Embryonic facial prominence (tissue), 1 donor: Measurements from ENCODE around the gene MAB21L3.

Source experiments
- DNase-seq: peaks from one replicate; pipeline ENCODE4 v3.0.0-alpha.2; 2016; ENCODE audit errors: extremely low spot score

The MAB21L3 gene

DNA sequence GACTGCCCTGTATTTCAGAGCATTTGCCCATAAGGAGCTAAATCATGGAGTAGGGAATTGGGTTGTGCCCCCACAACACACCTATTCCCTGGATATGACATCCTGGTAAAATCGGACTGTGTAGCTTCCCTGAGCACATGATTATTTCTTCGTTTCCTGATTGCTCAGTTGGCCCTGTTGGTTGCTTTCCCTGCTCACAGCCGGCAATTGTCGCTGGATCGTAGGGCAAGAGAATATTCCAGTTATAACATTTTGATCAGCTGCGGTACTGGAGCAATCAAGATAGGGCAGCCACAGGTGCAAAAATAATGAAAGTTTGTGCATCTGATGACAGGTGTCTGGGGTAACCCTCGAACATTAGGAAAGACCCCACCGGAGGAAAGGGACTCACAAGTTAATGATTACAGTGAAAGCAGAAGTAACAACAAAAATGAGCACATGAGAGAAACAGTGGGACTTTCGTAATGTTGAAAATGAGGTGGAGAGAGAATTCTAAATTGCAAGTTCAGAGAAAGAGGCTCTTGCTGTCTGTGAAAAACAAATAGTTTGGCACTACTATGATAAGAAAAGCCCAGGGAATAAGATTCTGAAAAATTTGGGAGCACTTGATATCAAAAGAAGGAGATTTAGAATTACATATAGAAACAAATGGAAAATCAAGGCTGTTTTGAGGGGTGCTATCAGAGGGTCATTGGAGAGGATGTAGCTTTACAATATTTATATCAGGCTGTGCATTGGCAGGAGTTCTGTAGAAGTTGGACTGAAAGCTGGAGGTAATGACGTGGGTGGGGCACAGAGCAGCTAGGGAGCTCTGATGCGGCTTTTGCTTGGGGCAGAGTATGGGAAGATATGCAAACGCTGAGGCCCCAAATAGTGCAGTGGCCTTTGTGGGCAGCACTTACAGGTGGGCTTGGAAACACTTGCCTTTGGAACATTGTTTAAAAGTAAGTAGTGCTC is at the start of gene MAB21L3:
Gene MAB21L3, plus strand, starts transcription at position 833 of the 957 bp plus-strand sequence. CDS start 1,217 bp downstream, outside the sequence.
- DNase-seq: no peak

GRCh38 chr1:116062201-116062600 is 49.0 kb upstream of the MAB21L3 start:
- DNase-seq: no peak

- no peak for DNase-seq
Observed at GRCh38 chr1:116064616-116065015, 46.6 kb upstream of the MAB21L3 start.

GRCh38 chr1:116066868-116067565 is 44.2 kb upstream of the MAB21L3 start:
- DNase-seq: no peak

- no peak for DNase-seq
Observed at GRCh38 chr1:116067566-116067890, 43.7 kb upstream of the MAB21L3 start.

DNA sequence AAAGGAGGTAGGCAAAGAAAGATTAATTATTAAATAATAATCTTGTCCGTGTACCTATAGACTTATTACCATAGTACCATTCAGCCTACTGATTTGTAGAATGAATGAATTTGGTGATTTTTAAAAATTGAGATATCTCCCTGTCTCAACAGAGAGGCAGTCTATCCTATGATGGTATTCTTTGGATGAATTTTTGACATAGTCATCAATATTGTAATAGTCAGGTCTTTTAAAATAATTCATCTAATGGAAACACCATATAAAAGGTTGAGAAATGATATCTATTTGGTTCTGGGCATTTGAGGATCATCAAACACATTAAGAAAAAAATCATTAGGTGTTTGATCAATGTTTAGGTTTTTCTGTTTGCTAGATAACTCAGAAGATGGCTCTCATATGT is 35.6 kb upstream of the MAB21L3 start:
- no peak for DNase-seq

DNA sequence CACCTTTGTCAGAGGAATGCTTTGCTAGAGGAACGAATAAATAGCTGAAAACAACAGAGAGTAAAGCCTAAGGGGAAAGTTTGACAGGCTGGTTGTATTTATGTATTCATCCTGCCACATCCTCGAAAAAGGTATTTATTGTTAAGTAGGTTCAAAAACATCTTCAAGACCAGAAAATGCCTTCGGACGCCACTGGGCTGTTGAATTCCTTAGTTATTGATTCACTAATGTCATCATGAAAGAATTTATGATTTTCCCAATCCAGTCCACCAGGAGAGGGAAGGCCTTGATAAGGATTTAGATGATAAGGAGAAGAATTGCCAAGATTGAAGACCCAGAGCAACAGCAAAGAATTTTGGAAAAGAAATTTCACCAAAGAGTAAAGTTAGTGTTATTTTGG is 35.2 kb upstream of the MAB21L3 start:
- no peak for DNase-seq

DNA sequence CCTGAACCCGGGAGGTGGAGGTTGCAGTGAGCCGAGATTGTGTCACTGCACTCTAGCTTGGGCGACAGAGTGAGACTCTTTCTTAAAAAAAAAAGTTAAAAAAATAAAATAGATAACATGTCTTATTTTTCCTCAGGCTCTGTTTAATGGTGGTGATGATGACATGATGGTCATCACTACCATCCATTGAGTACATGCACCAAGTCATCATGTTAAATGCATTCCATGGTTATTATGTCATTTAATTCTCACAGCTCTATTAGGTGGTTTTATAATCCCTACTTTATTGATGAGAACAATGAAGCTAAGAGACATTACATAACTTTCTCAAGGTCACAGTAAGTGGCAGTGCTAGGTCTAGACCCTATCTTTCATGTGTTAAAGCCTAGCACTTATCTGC is 34.4 kb upstream of the MAB21L3 start:
- no peak for DNase-seq

GRCh38 chr1:116078699-116079223 is 32.4 kb upstream of the MAB21L3 start:
- no peak for DNase-seq

- DNase-seq: no peak
Observed at GRCh38 chr1:116087628-116088027, 23.6 kb upstream of the MAB21L3 start.

DNA sequence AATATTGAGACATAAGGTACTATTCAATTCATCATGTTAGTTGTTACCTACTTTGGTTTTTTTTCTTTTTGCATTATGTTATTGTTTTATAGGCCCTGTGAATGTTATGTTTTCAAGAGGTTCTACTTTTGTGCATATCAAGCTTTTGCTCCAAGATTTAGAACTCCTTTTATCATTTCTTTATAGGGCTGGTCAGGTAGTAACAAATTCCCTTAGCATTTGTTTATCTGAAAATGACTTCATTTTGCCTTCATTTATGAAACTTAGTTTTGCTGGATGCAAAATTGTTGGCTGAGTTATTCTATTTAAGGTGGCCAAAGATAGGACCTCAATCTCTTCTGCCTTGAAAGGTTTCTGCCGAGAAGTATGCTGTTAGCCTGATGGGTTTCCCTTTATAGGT is 21.3 kb upstream of the MAB21L3 start:
- no peak for DNase-seq

DNA sequence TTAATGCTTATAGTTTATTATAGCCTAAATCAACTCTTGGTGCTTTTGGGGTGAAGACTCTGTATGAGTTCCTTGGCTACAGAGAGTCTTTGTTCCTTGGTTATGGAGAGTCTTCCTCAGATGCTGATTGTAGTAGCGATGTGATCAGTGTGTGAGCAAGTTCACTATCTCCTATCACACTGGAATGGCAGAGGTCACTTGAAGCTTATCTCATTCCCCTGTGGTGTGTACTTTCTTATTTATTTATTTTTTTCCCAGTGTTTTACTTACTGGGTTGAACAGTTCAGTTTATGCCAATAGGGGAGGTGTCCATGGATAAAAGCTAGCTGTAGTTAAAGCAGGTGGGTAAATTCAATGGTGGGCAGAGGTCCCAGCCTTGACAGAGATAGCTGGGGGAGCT is 20.1 kb upstream of the MAB21L3 start:
- DNase-seq: no peak

DNA sequence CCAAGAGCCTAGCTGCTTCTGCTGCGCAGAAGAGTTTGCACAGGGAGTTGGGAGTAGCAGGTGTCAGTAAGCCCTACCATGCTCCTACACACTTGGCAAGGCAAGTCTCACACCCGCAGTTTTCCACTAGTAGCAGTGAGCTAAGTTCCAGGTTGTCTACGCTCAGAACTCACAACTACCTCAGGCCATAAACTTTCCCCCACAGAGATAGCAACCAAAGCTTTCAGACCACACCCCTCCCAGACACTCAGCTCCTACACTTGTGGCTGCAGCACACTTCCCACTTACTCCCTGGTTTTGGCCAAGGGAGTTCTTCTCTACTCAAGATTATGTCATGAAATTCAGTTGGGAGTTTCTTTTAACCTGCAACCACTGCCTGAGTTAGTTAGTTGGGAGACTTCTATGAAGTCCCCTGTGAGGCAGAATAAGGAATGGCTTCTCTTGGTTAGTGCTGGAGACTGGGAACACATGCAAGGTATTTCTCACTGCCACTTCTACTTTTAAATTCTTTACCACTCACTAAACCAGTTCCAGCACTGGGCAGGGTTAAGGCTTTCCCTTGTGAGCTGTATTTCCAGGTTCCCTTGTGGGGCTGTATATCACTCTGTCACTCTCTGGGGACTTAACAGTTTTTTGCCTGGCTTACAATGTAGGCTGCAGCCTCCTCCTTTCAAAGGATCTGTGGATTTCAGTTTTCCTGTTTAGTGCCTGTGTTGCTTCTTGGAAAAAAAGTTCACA is 18.3 kb upstream of the MAB21L3 start:
- DNase-seq: no peak

- no peak for DNase-seq
Observed at GRCh38 chr1:116095027-116095426, 16.2 kb upstream of the MAB21L3 start.

- no peak for DNase-seq
Observed at GRCh38 chr1:116096013-116096618, 15.1 kb upstream of the MAB21L3 start.

DNA sequence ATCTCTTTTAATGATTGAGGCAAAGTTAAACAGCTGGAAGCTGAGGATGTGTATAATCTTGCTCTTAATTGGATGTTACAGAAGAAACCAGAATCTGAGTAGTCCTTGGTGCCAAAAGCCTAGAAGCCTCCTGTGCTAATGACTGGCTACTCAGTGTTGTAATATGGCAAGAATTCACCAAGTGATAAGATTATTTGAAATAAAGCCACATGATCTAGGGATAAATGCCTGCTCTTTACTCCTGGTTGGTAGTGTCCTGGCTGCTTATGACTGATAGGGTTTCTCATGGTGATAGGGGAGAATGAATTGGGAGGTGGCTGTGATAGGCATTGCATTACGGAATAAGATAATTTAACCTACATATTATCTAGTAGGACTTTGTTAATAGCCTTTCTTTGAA is 13.6 kb upstream of the MAB21L3 start:
- DNase-seq: no peak

GRCh38 chr1:116099379-116099778 is 11.8 kb upstream of the MAB21L3 start:
- DNase-seq: no peak

DNA sequence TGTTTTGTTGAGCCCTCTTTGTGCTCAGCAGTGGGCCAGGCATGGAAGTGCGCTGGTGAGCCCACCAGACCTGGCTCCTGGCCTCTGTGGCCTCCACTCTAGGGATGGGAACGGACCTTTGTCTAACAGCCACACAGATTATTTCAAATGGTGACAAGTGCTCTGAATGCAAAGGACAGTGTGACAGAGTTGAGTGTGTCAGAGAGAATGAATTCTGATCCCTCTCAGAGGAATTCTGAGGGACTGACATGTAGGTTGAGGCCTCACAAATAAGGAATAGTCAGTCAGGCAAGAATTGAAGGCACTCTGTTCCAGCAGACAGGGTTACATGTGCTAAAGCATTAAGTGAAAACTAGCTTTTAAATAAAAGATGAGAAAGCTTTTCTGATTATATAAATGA is 11.3 kb upstream of the MAB21L3 start:
- DNase-seq: no peak

DNA sequence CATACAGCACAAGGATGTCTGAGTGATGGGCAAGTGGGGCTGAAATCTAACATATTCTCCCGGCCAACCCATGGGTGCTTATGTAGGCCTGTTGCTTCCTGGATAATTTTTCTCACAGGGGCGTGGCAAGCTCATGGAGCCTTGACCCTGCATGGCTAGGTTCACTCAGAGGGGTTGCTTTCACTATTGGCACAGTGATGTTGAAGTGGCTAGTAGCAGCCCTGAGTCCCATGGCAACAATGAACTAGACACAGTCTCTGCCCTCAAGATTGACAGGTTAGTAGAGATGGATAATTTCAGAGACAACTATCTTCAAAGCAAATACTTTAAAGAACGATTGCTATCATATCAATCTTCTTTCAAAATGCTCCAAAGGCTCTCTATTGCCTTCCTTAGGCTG is 6.5 kb upstream of the MAB21L3 start:
- no peak for DNase-seq

DNA sequence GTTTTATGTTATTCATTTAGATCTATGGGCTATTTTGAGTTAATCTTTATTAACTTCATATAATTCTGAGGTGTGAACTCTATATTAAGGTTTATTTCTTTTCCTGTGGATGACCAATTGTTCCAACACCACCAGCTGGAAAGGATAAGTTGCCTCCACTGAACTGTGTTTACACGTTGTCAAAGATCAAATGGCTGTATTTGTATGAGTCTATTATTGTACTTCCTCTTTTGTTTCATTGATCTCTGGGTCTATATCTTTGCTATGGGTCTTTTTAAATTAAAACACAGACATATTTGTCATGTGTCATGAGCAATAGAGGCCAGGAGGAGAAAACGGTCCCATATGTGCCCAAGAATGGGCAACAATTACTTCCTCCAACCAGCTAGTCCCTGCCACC is 5.2 kb upstream of the MAB21L3 start:
- no peak for DNase-seq

DNA sequence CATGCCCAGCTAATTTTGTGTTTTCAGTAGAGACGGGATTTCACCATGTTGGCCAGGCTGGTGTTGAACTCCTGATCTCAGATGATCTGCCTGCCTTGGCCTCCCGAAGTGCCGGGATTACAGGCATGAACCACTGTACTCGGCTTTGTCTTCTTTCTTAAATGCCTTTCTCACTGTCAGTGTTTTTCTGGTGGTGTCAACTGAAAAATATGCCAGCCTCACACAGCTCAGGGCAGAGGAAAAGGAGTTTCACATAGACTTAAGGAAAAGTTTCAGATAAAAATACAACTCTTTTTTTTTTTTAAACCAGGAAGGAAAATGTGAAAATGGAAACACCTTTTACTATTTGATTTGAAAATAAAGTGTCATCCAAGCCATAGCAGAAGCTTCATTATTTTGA is 4.6 kb upstream of the MAB21L3 start:
- no peak for DNase-seq

- no peak for DNase-seq
Observed at GRCh38 chr1:116107371-116107770, 3.8 kb upstream of the MAB21L3 start.
